HUES48 (cell line): ENCODE results near the gene RABGAP1L.
"Not testable (repeated sequence)": the region's sequence is repeated elsewhere in the genome, so short reads cannot be mapped to it uniquely, and the experiment has no call there.

Experiments used
- H3K27ac ChIP-seq: one replicate; pipeline ENCODE4 v1.7.0; 2013; ENCODE audit warnings: low read depth, low read length, inconsistent platforms
- H3K27me3 ChIP-seq: 2 replicates; pipeline ENCODE4 v1.6.1; 2013; ENCODE audit warnings: mild to moderate bottlenecking, low read length; ENCODE audit not compliant: control insufficient read depth, insufficient read depth
- H3K36me3 ChIP-seq: 2 replicates; pipeline ENCODE4 v1.6.1; 2013; ENCODE audit warnings: low read length; ENCODE audit not compliant: control insufficient read depth, insufficient read depth
- H3K4me1 ChIP-seq: 2 replicates; pipeline ENCODE4 v1.6.1; 2013; ENCODE audit warnings: mild to moderate bottlenecking, low read length; ENCODE audit not compliant: control insufficient read depth, insufficient read depth
- H3K4me3 ChIP-seq: 2 replicates; pipeline ENCODE4 v1.5.1; 2013; ENCODE audit warnings: mild to moderate bottlenecking, low read depth, low read length
- H3K9ac ChIP-seq: 2 replicates; pipeline ENCODE4 v1.6.1; 2013; ENCODE audit warnings: mild to moderate bottlenecking, low read depth, low read length, moderate library complexity
- H3K9me3 ChIP-seq: 2 replicates; pipeline ENCODE4 v1.6.1; 2013; ENCODE audit warnings: low read length; ENCODE audit not compliant: control insufficient read depth, insufficient read depth

Gene RABGAP1L

DNA sequence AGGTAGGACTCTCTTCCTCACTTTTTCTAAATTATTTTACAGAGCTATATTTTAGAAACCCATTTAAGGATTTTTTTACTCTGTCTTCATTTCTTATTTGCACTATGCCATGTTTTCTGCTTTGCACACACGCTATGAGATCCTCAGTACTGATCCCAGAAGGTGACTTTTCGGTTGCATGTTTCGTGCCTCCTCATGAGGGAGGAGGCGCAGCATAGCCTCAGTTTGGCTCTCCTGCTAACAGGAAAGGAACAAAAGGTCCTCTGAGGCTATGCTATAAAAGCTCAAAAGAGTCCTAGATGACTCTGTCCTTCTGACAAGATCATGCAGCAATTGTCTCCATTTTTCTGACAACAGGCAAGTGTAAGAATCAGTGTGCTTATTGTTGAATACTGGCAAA lies 478.2 kb downstream of the RABGAP1L start:
- Histone ChIP-seq H3K4me1 (no peaks in the 10 kb centered on the region), H3K4me3 (no peak overlapping the region), H3K27ac (no peak overlapping the region)

DNA sequence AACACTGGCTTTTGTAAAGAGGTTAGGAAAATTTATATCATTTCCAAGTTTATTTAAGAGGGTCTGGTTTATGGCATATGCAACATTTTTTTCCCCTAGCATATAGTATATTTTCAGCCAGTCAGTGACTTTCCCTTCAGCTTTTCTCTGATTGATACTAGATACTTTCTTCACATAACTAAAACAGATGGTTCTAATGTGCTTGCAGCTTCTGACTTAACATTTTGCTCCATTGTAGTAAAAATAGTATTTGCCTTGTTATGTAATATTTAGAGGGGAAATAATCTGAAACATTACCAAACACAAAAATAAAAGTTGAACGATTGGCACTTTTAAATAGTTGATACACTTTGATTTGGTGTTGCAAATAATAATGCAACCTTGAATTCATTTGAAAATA lies 480.1 kb downstream of the RABGAP1L start:
- H3K4me1 ChIP-seq, result no peaks in the 10 kb centered on the region
- no peak overlapping the region for H3K4me3 ChIP-seq
- H3K9me3 ChIP-seq, result no peaks in the 10 kb centered on the region
- no peak overlapping the region for H3K27ac ChIP-seq
- H3K9ac ChIP-seq, result no peak overlapping the region
- no peaks in the 10 kb centered on the region for H3K36me3 ChIP-seq
- H3K27me3 ChIP-seq, result no peaks in the 10 kb centered on the region

More for the DNA sequence above, 478.2 kb downstream of the RABGAP1L start:
- Histone ChIP-seq H3K9ac (no peak overlapping the region), H3K36me3 (no peaks in the 10 kb centered on the region), H3K27me3 (no peaks in the 10 kb centered on the region), H3K9me3 (no peaks in the 10 kb centered on the region)

GRCh38 chr1:174640783-174641182 lies 481.5 kb downstream of the RABGAP1L start:
- H3K27ac ChIP-seq, result no peak overlapping the region
- H3K27me3 ChIP-seq, result no peaks in the 10 kb centered on the region
- no peaks in the 10 kb centered on the region for H3K36me3 ChIP-seq
- no peak overlapping the region for H3K4me3 ChIP-seq
- no peaks in the 10 kb centered on the region for H3K9me3 ChIP-seq
- no peak overlapping the region for H3K9ac ChIP-seq
- H3K4me1 ChIP-seq, result no peaks in the 10 kb centered on the region

- H3K36me3 ChIP-seq, result no peaks in the 10 kb centered on the region
- H3K9ac ChIP-seq, result no peak overlapping the region
- H3K27me3 ChIP-seq, result no peaks in the 10 kb centered on the region
- H3K27ac ChIP-seq, result no peak overlapping the region
- no peaks in the 10 kb centered on the region for H3K9me3 ChIP-seq
- H3K4me3 ChIP-seq, result no peak overlapping the region
- no peaks in the 10 kb centered on the region for H3K4me1 ChIP-seq
Observed at GRCh38 chr1:174642393-174642792, 483.1 kb downstream of the RABGAP1L start.

DNA sequence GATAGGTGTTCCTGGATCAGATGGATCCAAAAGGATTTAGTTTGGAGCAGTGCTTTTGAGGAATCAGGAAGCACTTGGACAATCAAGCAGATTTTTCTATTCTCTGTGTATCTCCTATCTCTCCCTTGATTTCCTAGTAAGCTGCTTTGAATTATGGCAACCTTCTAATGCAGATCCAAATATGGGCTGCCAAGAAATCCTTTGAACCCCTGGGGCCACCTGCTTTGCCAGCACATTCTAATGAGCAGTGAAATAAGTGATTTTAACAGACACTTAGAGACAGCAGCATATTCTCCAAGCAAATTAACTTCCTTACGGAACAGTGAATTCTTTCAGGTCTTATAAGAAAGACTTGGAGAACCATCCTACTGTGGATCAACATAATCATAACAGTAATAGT lies 483.9 kb downstream of the RABGAP1L start:
- no peak overlapping the region for H3K4me3 ChIP-seq
- H3K9ac ChIP-seq, result no peak overlapping the region
- no peaks in the 10 kb centered on the region for H3K36me3 ChIP-seq
- H3K9me3 ChIP-seq, result no peaks in the 10 kb centered on the region
- H3K27ac ChIP-seq, result no peak overlapping the region
- no peaks in the 10 kb centered on the region for H3K4me1 ChIP-seq
- no peaks in the 10 kb centered on the region for H3K27me3 ChIP-seq

- not testable (repeated sequence) for H3K27ac ChIP-seq, H3K36me3 ChIP-seq, H3K27me3 ChIP-seq, H3K9me3 ChIP-seq, H3K9ac ChIP-seq, H3K4me1 ChIP-seq, H3K4me3 ChIP-seq
Observed at GRCh38 chr1:174649572-174649971, 490.3 kb downstream of the RABGAP1L start.

GRCh38 chr1:174652569-174653280 lies 493.4 kb downstream of the RABGAP1L start:
- H3K36me3 ChIP-seq, result no peaks in the 10 kb centered on the region
- H3K27me3 ChIP-seq, result no peaks in the 10 kb centered on the region
- H3K9ac ChIP-seq, result no peak overlapping the region
- H3K9me3 ChIP-seq, result no peaks in the 10 kb centered on the region
- no peak overlapping the region for H3K4me3 ChIP-seq
- peaks cover 10% of the 10 kb centered on the region; the same call in 1 of the 2 replicates for H3K4me1 ChIP-seq
- H3K27ac ChIP-seq, result peak overlapping the region; percentile 59

GRCh38 chr1:174654560-174654959 lies 495.2 kb downstream of the RABGAP1L start:
- Histone ChIP-seq H3K4me3 (no peak overlapping the region), H3K9ac (no peak overlapping the region), H3K27ac (no peak overlapping the region), H3K4me1 (peaks cover 10% of the 10 kb centered on the region; the same call in 1 of the 2 replicates), H3K27me3 (no peaks in the 10 kb centered on the region), H3K9me3 (no peaks in the 10 kb centered on the region), H3K36me3 (no peaks in the 10 kb centered on the region)

GRCh38 chr1:174656409-174657059 lies 497.2 kb downstream of the RABGAP1L start:
- Histone ChIP-seq H3K4me3 (no peak overlapping the region), H3K36me3 (no peaks in the 10 kb centered on the region), H3K27me3 (no peaks in the 10 kb centered on the region), H3K9ac (no peak overlapping the region), H3K9me3 (no peaks in the 10 kb centered on the region), H3K27ac (no peak overlapping the region), H3K4me1 (peaks cover 10% of the 10 kb centered on the region; the same call in 1 of the 2 replicates)

DNA sequence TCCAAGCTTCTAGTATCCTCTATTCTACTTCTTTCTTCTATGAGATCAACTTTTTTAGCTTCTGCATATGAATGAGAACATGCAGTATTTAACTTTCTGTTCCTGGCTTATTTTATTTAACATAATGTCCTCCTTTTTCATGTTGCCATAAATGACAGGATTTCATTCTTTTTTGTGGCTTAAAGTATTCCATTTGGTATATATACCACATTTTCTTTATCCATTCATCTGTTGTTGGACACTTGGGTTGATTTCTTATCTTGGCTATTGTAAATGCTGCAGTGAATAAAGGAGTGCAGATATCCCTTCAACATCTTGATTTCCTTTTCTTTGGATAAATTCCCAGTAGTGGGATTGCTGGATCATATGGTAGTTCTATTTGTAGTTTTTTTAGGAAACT lies 498.1 kb downstream of the RABGAP1L start:
- Histone ChIP-seq H3K4me1 (peaks cover 10% of the 10 kb centered on the region; the same call in 1 of the 2 replicates), H3K27me3 (no peaks in the 10 kb centered on the region), H3K27ac (no peak overlapping the region), H3K9ac (no peak overlapping the region), H3K4me3 (no peak overlapping the region), H3K36me3 (no peaks in the 10 kb centered on the region), H3K9me3 (no peaks in the 10 kb centered on the region)

GRCh38 chr1:174657893-174658292 lies 498.6 kb downstream of the RABGAP1L start:
- Histone ChIP-seq H3K4me3 (no peak overlapping the region), H3K9me3 (no peaks in the 10 kb centered on the region), H3K27ac (no peak overlapping the region), H3K4me1 (0 out of 2 replicates have a peak, but pooled peaks cover 5% of the 10 kb centered on the region), H3K9ac (no peak overlapping the region), H3K36me3 (no peaks in the 10 kb centered on the region), H3K27me3 (no peaks in the 10 kb centered on the region)
